Thoracic aorta (tissue), 2 donors: Measurements from ENCODE around the gene MYO18B. TPM values are rescaled to one million over a fixed set of nuclear protein-coding genes. Genes with fewer than 3 reads are reported as not detected.

Experiments
- ATAC-seq: fragments of 150-250 bp; one replicate; pipeline ENCODE4 v1.8.0; 2017; ENCODE audit warnings: low read depth; ENCODE audit not compliant: insufficient number of reproducible peaks, low FRiP score
- DNase-seq: peaks from one replicate; pipeline ENCODE4 v3.0.0-alpha.2; 2020; ENCODE audit warnings: low spot score
- H3K27ac ChIP-seq, 2 donors: fragments of 200-600 bp; sonication (generic); 1 replicate in 1 of 2; 2 replicates in 1 of 2; pipeline ENCODE4 v1.5.1; 2016; ENCODE audit warnings: mild to moderate bottlenecking in 2 of 2, moderate library complexity in 2 of 2
- H3K27me3 ChIP-seq: fragments of 200-600 bp; sonication (generic); replicated peaks from 2 replicates; pipeline ENCODE4 v1.6.0; 2016; ENCODE audit warnings: mild to moderate bottlenecking; ENCODE audit not compliant: insufficient read depth
- H3K36me3 ChIP-seq: fragments of 200-600 bp; sonication (generic); one replicate; pipeline ENCODE4 v1.5.1; 2016
- H3K4me1 ChIP-seq, 2 donors: fragments of 200-600 bp; sonication (generic); 1 replicate in 1 of 2; 2 replicates in 1 of 2; pipeline versions ENCODE4 v1.5.1 to v1.6.0; 2016; ENCODE audit warnings: low read depth in 2 of 2, mild to moderate bottlenecking in 1 of 2; ENCODE audit not compliant: control insufficient read depth in 1 of 2
- H3K4me3 ChIP-seq: fragments of 200-600 bp; sonication (generic); 2 replicates; pipeline ENCODE4 v1.5.1; 2016; ENCODE audit warnings: mild to moderate bottlenecking
- H3K9me3 ChIP-seq: fragments of 200-600 bp; sonication (generic); 2 replicates; pipeline ENCODE4 v1.5.1; 2016
- total RNA-seq, 2 donors: library from RNA; depleted of rRNA; stranded (reverse); fragments of >200 nt; gene quantifications; one replicate each; pipeline versions ENCODE4 v1.1.0 to v1.2.3, GENCODE V29; 2016
- TF ChIP-seq, protein P1 (sequence below): fragments of 200-600 bp; sonication (generic); IDR thresholded peaks from one replicate; pipeline ENCODE4 v1.5.1; 2019; ENCODE audit warnings: antibody characterized with exemption

Gene MYO18B
- total RNA-seq, 2 donors from 2014 or later = 45.6 to 73.5 TPM

DNA sequence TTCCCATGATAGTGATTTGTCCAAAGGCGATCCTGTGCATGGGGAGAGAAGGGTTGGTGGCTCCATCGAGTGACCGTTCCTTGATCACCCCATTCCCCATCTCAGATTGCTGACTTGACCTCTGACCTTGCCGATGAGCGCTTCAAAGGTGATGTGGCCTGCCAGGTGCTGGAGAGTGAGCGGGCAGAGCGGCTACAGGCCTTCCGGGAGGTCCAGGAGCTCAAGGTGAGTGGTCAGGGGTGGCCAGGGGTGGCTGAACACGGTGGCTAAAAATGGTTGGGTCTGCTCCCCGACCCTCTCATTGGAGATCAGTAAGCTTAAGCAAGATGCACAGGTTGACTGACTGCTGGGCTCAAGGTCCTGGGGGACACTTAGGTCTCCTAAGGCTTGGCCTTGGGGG is 148.7 kb downstream of the MYO18B start:
- Histone ChIP-seq H3K4me1 (no peaks in the 10 kb centered on the region), H3K9me3 (no peaks in the 10 kb centered on the region), H3K27ac (no peak overlapping the region), H3K4me3 (no peak overlapping the region), H3K27me3 (no peaks in the 10 kb centered on the region), H3K36me3 (peaks cover 16% of the 10 kb centered on the region)
- ATAC-seq (no peak), DNase-seq (no peak)
- TF ChIP-seq, protein P1, sequence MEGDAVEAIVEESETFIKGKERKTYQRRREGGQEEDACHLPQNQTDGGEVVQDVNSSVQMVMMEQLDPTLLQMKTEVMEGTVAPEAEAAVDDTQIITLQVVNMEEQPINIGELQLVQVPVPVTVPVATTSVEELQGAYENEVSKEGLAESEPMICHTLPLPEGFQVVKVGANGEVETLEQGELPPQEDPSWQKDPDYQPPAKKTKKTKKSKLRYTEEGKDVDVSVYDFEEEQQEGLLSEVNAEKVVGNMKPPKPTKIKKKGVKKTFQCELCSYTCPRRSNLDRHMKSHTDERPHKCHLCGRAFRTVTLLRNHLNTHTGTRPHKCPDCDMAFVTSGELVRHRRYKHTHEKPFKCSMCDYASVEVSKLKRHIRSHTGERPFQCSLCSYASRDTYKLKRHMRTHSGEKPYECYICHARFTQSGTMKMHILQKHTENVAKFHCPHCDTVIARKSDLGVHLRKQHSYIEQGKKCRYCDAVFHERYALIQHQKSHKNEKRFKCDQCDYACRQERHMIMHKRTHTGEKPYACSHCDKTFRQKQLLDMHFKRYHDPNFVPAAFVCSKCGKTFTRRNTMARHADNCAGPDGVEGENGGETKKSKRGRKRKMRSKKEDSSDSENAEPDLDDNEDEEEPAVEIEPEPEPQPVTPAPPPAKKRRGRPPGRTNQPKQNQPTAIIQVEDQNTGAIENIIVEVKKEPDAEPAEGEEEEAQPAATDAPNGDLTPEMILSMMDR = no peak

DNA sequence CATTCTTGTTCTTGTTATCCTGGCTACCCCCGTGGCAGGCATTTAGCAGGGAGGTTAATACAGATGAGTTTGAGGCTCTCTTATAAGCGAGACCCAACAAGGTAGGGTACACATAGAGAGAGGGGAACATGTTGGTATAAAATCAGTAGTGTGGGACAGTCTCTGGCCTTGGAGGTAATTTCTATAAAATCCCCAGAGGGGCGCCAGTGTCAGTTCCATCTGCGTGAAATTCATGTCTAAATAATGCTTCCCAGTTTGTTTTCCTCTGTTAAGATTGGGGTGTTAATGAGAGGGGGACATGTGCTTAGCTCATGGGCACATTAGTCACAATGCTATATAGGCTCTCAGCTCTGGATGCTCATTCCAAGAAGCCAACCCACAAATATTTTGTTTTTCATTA is 150.7 kb downstream of the MYO18B start:
- DNase-seq (no peak), ATAC-seq (no peak)
- TF ChIP-seq, protein P1 = no peak
- Histone ChIP-seq H3K27ac (no peak overlapping the region), H3K27me3 (no peaks in the 10 kb centered on the region), H3K9me3 (no peaks in the 10 kb centered on the region), H3K36me3 (peaks cover 23% of the 10 kb centered on the region), H3K4me3 (no peak overlapping the region), H3K4me1 (no peaks in the 10 kb centered on the region)

DNA sequence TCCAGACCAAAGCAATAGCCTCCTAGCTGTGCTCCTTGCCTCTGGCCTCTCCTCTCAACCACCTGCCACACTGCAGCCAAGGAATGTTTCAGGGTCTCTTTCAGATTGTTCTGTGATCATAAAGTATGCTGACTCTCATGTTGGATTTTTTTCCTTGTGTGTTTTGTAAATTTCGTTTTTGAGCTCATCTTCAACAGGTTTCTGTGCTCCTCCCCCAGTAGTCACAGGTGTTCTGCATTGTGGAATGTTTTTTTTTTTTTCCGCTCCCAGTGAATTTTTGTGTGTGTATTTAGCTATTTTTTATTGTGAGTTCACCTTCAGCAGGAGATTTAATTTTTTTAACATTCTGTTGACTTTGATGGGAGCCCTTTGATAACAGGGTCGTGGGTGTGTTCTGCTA is 153.7 kb downstream of the MYO18B start:
- no peak overlapping the region for H3K27ac ChIP-seq
- no peaks in the 10 kb centered on the region for H3K9me3 ChIP-seq
- TF ChIP-seq, protein P1 = no peak
- peaks cover 38% of the 10 kb centered on the region for H3K36me3 ChIP-seq
- DNase-seq = no peak
- no peak overlapping the region for H3K4me3 ChIP-seq
- no peaks in the 10 kb centered on the region for H3K27me3 ChIP-seq
- no peak for ATAC-seq
- H3K4me1 ChIP-seq = no peaks in the 10 kb centered on the region

DNA sequence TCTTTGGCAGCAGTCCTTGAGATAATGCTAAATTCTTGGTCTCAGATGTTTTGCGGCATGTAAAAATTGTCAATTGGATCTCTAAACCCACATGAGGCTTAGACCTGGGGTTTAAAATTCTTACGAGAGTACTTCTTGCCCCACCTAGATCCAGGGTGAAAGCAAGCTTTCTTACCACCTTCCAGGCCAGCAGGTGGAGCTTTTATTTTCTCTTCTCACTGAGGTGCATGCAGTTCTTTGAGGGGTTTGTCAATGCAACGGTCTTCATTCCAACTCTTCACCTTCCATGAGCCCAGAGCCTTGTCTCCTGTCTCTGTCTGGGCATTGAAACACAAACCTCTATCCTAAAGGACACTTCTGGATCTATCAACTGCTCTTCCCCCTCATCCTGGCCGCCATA is 154.1 kb downstream of the MYO18B start:
- Histone ChIP-seq H3K4me3 (no peak overlapping the region), H3K27me3 (no peaks in the 10 kb centered on the region), H3K27ac (no peak overlapping the region), H3K4me1 (no peaks in the 10 kb centered on the region), H3K36me3 (peaks cover 40% of the 10 kb centered on the region), H3K9me3 (no peaks in the 10 kb centered on the region)
- ATAC-seq (no peak), DNase-seq (no peak)
- TF ChIP-seq, protein P1 = no peak

DNA sequence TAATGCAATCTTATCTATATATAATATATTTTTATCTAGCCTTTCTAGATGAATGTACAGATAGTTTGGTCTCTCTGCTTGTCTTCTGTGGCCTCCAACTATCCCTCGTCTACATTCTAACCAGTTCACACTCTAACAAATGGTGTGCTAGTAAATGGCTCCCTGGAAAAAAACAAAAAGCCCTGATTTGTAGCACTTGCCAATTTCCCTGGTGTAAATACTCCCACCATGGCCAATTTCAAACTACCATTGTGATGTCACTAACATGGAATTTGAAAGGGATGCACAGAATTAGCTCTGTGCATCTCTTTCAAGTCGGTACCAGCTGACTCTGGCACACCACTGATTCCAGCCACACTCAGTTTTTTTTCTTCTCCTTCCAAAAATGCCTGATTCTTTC is 154.6 kb downstream of the MYO18B start:
- Histone ChIP-seq H3K36me3 (peaks cover 44% of the 10 kb centered on the region), H3K27me3 (no peaks in the 10 kb centered on the region), H3K9me3 (no peaks in the 10 kb centered on the region), H3K27ac (no peak overlapping the region), H3K4me1 (no peaks in the 10 kb centered on the region), H3K4me3 (no peak overlapping the region)
- TF ChIP-seq, protein P1 = no peak
- ATAC-seq (no peak), DNase-seq (no peak)
